NT2/D1 (cell line): Measurements from ENCODE around the gene MAGED2.
A peak's percentile ranks its signal among the peaks of the same experiment; 100 is the strongest.
"Not testable (repeated sequence)": the region's sequence is repeated elsewhere in the genome, so short reads cannot be mapped to it uniquely, and the experiment has no call there.

Source experiments
- DNase-seq: peaks from one replicate; pipeline ENCODE4 v3.0.0-alpha.2; 2011; ENCODE audit warnings: low read depth, low spot score
- H3K27me3 ChIP-seq: 2 replicates; pipeline ENCODE4 v1.6.0; 2011; ENCODE audit warnings: mild to moderate bottlenecking; ENCODE audit not compliant: insufficient read length, insufficient read depth
- H3K36me3 ChIP-seq: 2 replicates; pipeline ENCODE4 v1.6.1; 2011; ENCODE audit warnings: mild to moderate bottlenecking, low read length, mixed read lengths; ENCODE audit not compliant: insufficient read depth, insufficient read length
- H3K4me1 ChIP-seq: 2 replicates; pipeline ENCODE4 v1.5.1; 2011; ENCODE audit not compliant: insufficient read depth, insufficient read length
- H3K4me3 ChIP-seq: 2 replicates; pipeline ENCODE4 v1.5.1; 2011; ENCODE audit warnings: low read depth; ENCODE audit not compliant: insufficient read length
- H3K9ac ChIP-seq: 2 replicates; pipeline ENCODE4 v1.6.0; 2011; ENCODE audit warnings: low read depth; ENCODE audit not compliant: insufficient read length
- H3K9me3 ChIP-seq: 2 replicates; pipeline ENCODE4 v1.5.1; 2011; ENCODE audit warnings: mild to moderate bottlenecking, low read length; ENCODE audit not compliant: insufficient read depth
- SUZ12 ChIP-seq: IDR thresholded peaks from 2 replicates; pipeline ENCODE4 v1.6.1; 2011; ENCODE audit not compliant: insufficient read length, insufficient read depth; ENCODE audit errors: extremely low read depth
- YY1 ChIP-seq: IDR thresholded peaks from 2 replicates; pipeline ENCODE4 v1.6.1; 2011; ENCODE audit not compliant: insufficient read length, insufficient read depth
- ZNF274 ChIP-seq: IDR thresholded peaks from 2 replicates; pipeline ENCODE4 v1.6.1; 2011; ENCODE audit warnings: mild to moderate bottlenecking, low read depth, low read length

The MAGED2 gene

GRCh38 chrX:54807524-54808108, at the start of gene MAGED2:
Gene MAGED2, plus strand, starts transcription at chrX:54807745. Its CDS starts 1,587 bp downstream, at chrX:54809332.
- H3K27me3 ChIP-seq, result no peaks in the 10 kb centered on the region
- peak within 1 kb of the TSS; percentile 85 for H3K4me3 ChIP-seq
- no peak for DNase-seq
- peaks cover 9% of the 10 kb centered on the region for H3K4me1 ChIP-seq
- H3K9me3 ChIP-seq, result no peaks in the 10 kb centered on the region
- TF ChIP-seq ZNF274, result no peak
- no peak for TF ChIP-seq YY1
- no peak for TF ChIP-seq SUZ12
- H3K36me3 ChIP-seq, result peaks cover 36% of the 10 kb centered on the region
- peak within 1 kb of the TSS; percentile 85 for H3K9ac ChIP-seq

GRCh38 chrX:54758114-54759055, 49.2 kb upstream of the MAGED2 start:
- H3K27me3 ChIP-seq, result no peaks in the 10 kb centered on the region
- H3K4me1 ChIP-seq, result no peaks in the 10 kb centered on the region
- peaks cover 8% of the 10 kb centered on the region for H3K9me3 ChIP-seq
- no peaks in the 10 kb centered on the region for H3K36me3 ChIP-seq
- no peak overlapping the region for H3K4me3 ChIP-seq
- no peak for DNase-seq
- H3K9ac ChIP-seq, result no peak overlapping the region
- TF ChIP-seq YY1, result no peak
- TF ChIP-seq SUZ12, result no peak
- TF ChIP-seq ZNF274, result no peak

- H3K9me3 ChIP-seq, result peaks cover 18% of the 10 kb centered on the region
- not testable (repeated sequence) for H3K27me3 ChIP-seq, H3K4me3 ChIP-seq, H3K36me3 ChIP-seq, DNase-seq, H3K4me1 ChIP-seq
- H3K9ac ChIP-seq, result peak overlapping the region; percentile 42
Measured at GRCh38 chrX:54774391-54775094, 33.0 kb upstream of the MAGED2 start.

GRCh38 chrX:54776061-54776460, 31.5 kb upstream of the MAGED2 start:
- Histone ChIP-seq H3K9me3 (peaks cover 10% of the 10 kb centered on the region), H3K4me1 (no peaks in the 10 kb centered on the region), H3K36me3 (no peaks in the 10 kb centered on the region), H3K4me3 (no peak overlapping the region), H3K27me3 (no peaks in the 10 kb centered on the region), H3K9ac (no peak overlapping the region)
- TF ChIP-seq ZNF274, result no peak
- no peak for TF ChIP-seq YY1
- TF ChIP-seq SUZ12, result no peak
- DNase-seq, result no peak

- Histone ChIP-seq H3K4me3 (no peak overlapping the region), H3K4me1 (no peaks in the 10 kb centered on the region), H3K9me3 (peaks cover 2% of the 10 kb centered on the region; the same call in 1 of the 2 replicates), H3K36me3 (no peaks in the 10 kb centered on the region), H3K9ac (no peak overlapping the region), H3K27me3 (no peaks in the 10 kb centered on the region)
- TF ChIP-seq SUZ12 (no peak), YY1 (no peak), ZNF274 (no peak)
- DNase-seq, result no peak
Measured at GRCh38 chrX:54776987-54777672, 30.4 kb upstream of the MAGED2 start.

- Histone ChIP-seq H3K9me3 (no peaks in the 10 kb centered on the region), H3K27me3 (no peaks in the 10 kb centered on the region), H3K4me1 (no peaks in the 10 kb centered on the region), H3K4me3 (no peak overlapping the region), H3K36me3 (no peaks in the 10 kb centered on the region), H3K9ac (no peak overlapping the region)
- no peak for DNase-seq
- TF ChIP-seq SUZ12 (no peak), YY1 (no peak), ZNF274 (no peak)
Measured at GRCh38 chrX:54785901-54786300, 21.6 kb upstream of the MAGED2 start.

GRCh38 chrX:54786967-54787366, 20.6 kb upstream of the MAGED2 start:
- H3K27me3 ChIP-seq, result no peaks in the 10 kb centered on the region
- no peaks in the 10 kb centered on the region for H3K9me3 ChIP-seq
- DNase-seq, result no peak
- no peak overlapping the region for H3K9ac ChIP-seq
- no peak overlapping the region for H3K4me3 ChIP-seq
- TF ChIP-seq YY1 (no peak), ZNF274 (no peak), SUZ12 (no peak)
- no peaks in the 10 kb centered on the region for H3K36me3 ChIP-seq
- no peaks in the 10 kb centered on the region for H3K4me1 ChIP-seq
